ENCODE measurements around the gene GNA12.
"Not testable (repeated sequence)": the region's sequence is repeated elsewhere in the genome, so short reads cannot be mapped to it uniquely, and the experiment has no call there.

GNA12 gene

GRCh38 chr7:2724453-2725177 lies 119.5 kb downstream of the GNA12 start:
- DNase-seq = no peak

DNA sequence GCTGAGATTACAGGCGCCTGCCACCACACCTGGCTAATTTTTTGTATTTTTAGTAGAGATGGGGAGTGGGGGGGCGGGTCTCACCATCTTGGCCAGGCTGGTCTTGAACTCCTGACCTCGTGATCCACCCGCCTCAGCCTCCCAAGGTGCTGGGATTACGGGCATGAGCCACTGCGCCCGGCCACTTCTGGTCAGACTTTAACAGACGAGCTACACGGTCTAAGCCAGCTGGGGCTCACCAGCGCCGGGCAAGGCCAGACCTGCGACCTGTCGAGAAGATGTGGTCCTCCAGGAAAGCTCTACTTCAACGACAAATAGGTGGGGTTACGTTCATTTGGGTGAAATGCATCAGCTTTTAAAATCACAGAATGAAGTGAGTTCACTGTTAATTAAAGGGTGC lies 120.1 kb downstream of the GNA12 start:
- not testable (repeated sequence) for DNase-seq

GRCh38 chr7:2723138-2723850 lies 120.8 kb downstream of the GNA12 start:
- no peak for DNase-seq

DNA sequence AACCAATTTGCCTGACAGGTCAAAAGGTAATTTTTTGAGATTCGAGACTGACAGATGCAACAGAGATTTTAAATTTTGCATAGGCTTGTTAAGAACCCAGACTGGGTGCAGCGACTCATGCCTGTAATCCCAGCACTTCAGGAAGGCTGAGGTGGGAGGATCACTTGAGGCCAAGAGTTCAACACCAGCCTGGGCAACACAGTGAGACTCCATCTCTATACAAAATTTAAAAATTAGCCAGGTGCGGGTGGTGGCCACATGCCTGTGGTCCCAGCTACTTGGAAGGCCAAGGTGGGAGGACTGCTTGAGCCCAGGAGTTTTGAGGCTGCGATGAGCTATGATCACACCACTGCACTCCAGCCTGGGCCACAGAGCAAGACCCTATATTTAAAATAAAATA lies 121.5 kb downstream of the GNA12 start:
- DNase-seq = no peak

- no peak for DNase-seq
Measured at GRCh38 chr7:2721842-2722241, 122.3 kb downstream of the GNA12 start.

DNA sequence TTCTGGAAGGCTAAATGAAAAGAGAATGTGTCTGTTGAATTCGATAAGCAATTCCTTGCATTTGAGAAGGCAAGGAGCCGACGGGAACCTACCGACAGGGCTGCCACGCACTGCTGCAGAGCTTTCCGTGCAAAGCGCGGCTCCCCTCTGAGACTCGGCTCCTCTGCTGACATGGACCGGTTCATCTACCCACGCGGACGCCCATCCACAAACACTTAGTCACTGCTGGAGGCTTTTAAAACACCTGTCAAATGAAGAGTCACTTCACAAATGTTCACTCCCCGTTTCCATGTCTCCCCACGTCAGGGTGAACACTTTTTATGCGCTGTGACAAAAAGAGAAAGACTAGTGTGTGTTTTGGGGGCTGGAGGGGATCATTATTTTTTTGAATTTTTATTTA lies 124.1 kb downstream of the GNA12 start:
- DNase-seq = peak; percentile 27

DNA sequence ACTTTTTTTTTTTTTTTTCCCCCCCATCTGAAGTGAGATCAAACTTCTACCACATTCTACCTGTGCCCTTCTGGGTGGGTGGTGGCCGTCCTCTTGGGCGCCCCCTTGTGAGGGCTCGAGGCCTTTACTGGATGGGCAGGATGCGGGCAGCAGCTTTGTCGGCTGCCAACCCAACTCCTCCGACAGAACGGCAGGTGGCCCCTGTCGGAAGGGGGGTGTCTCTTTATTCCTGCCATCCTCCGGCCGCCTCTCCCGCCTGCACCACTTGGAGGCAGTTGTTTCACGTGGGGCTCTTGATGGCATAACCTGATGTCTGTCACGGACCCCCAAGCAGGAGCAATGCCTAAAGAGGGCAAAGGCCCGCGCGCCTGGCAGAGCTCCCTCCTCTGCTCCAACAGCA lies 125.1 kb downstream of the GNA12 start:
- peak; percentile 73 for DNase-seq

DNA sequence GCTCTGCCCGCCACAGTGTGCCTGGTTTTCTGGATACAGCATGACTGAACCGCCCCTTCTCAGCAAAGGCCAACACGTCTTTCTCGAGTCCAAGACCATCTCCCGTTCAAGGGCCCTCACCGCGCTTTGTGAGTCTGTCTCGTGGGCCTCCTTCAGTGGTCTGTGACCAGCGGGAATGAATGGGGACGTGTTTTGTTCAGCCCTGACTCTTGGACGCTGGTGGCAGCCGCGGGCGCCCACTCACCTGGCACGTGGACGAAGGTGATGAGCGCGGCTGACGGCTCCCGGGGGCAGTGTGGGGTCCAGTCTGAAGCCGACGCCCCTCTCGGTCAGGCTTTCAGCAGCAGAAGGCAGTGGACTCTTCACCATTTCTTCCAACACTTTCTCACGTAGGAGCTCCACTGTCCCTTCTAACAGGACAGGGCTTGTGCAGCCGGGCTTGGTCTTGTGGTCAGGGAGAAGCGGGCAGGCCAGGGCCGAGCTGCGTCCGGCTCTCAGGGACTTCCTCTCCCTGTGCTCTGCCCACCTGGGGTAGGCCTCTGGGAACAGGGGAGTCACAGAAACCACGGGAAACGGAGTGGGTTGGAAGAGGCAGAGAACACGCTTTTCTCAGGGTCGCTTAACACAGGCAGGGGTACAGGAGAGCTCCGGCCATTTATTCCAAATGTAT lies 125.7 kb downstream of the GNA12 start:
- no peak for DNase-seq

GRCh38 chr7:2717293-2718261 lies 126.5 kb downstream of the GNA12 start:
- DNase-seq = no peak

GRCh38 chr7:2716906-2717292 lies 127.2 kb downstream of the GNA12 start:
- DNase-seq = no peak

DNA sequence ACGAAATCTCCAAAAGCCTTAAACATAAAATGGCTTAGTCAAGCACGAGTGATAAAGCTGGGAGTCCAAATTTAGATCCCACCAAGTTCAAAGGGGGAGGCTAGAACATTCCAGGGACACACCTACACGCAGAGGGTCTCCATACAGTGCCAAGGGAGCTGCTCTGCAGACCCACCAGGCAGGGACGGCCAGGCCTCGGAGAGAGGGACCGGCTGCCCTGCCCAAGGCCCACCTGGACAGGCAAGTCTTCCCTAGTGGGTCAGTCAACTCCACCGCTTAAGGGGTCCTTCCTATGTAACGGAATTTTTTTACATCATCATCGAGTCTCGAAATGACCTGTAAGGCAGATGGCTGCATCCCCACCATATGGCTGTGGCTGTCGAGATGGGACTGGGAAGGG lies 127.6 kb downstream of the GNA12 start:
- DNase-seq = no peak

GRCh38 chr7:2715341-2716231 lies 128.5 kb downstream of the GNA12 start:
- peak; percentile 36 for DNase-seq

DNA sequence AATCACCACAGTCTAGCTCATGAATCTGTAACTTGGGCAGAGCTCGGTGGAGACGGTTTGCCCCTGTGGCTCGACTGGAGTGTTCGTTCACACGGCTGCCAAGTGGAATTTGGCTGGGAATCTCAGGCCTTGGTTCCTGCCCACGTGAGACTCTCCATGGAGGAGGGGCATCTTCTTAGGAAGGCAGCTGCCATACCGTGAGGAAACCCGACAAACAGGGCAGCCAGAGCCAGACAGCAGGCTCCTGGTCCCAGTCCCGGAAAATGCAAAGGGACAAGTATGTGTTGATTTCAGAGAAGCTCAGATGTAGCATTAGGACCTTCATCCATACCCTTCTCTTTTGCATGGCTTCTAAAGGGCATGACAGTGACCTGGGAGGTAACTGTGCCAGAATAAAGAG lies 129.5 kb downstream of the GNA12 start:
- DNase-seq = no peak

- DNase-seq = no peak
Measured at GRCh38 chr7:2713978-2714377, 130.1 kb downstream of the GNA12 start.

- DNase-seq = no peak
Measured at GRCh38 chr7:2713370-2713769, 130.7 kb downstream of the GNA12 start.

- DNase-seq = no peak
Measured at GRCh38 chr7:2711895-2712675, 132.0 kb downstream of the GNA12 start.

- DNase-seq = no peak
Measured at GRCh38 chr7:2710901-2711551, 133.1 kb downstream of the GNA12 start.

DNA sequence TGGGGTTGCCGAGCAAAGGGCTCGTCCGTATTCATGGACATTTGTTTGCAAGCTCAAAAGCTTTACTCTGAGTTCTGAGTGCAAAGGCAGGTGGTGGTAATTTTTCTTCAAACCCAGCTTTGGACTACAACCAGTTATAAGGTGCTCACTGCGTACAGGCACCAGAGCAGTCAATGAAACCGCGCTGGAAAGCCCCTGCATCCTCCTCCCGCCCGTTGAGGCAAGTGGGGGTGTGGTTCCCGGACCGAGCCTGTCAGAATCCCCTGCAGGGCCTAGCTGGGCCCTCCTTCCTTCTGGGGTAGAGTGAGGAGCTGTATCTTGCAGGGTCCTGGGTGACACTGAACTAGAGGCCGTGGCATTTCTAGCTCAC lies 133.8 kb downstream of the GNA12 start:
- DNase-seq = peak; percentile 59

DNA sequence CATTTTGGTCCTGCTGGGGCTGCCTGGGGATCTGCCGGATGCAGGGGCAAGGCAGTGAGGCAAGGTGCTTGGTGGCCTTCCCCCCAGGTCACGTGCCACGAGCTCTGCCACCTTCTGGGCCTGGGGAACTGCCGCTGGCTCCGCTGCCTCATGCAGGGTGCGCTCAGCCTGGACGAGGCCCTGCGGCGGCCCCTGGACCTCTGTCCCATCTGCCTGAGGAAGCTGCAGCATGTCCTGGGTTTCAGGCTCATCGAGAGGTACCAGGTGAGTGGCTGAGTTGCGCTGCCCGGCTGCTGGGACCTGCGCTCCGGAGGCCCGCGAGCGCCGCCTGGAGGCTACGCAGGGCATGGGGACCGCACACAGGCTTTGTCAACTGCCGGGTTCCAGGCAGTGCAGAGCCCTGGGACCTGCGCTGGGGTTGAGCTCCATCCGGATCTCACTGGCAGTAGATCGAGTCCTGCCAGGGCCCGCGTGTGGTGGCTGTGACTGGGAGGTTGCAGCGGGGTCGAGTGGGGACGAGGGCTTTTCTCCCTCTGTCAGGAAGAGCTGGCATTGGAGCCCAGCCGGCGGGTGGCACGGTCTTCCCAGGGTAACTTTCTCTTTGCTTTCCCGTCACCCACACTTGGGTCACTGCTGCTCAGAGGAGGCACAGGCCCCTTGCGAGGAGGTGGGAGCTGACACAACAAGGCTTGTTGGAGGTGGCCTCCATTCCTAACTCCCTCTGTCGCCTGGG lies 134.4 kb downstream of the GNA12 start:
- peak; percentile 79 for DNase-seq
